Pancreas (tissue), 10 donors: ENCODE results near the gene MRAP2. TPM values are rescaled to one million over a fixed set of nuclear protein-coding genes. Genes with fewer than 3 reads are reported as not detected.

Experiments
- ATAC-seq, 4 donors: fragments of 200-7000 bp; cut with Tn5 transposase; one replicate each; pipeline versions ENCODE4 v1.8.0 to v1.9.1; 2020; ENCODE audit warnings: mild to moderate bottlenecking in 4 of 4, moderate library complexity in 4 of 4
- DNase-seq, 6 donors: peaks; one replicate each; pipeline ENCODE4 v3.0.0-alpha.2; 2020
- FAIRE-seq: peaks from 2 replicates; lab custom pipeline; 2012; peaks lifted over from hg19 to GRCh38; lab: Jason Lieb, UNC
- H3K27ac ChIP-seq, 4 donors: fragments of 200-600 bp; sonication (generic); 1 replicate in 3 of 4; 2 replicates in 1 of 4; pipeline versions ENCODE4 v1.5.0 to v1.8.0; 2020
- H3K27me3 ChIP-seq, 4 donors: fragments of 200-600 bp; one replicate each; pipeline ENCODE4 v1.8.0; 2021
- H3K36me3 ChIP-seq, 3 donors: fragments of 200-600 bp; sonication (generic) in 1 of 3; one replicate each; pipeline versions ENCODE4 v1.5.0 to v1.8.0; 2020 to 2021
- H3K4me1 ChIP-seq, 3 donors: fragments of 200-600 bp; one replicate each; pipeline ENCODE4 v1.8.0; 2021
- H3K4me3 ChIP-seq, 4 donors: fragments of 200-600 bp; sonication (generic) in 2 of 4; one replicate each; pipeline versions ENCODE4 v1.5.0 to v1.8.0; 2020 to 2021
- H3K9me3 ChIP-seq, 4 donors: fragments of 200-600 bp; one replicate each; pipeline ENCODE4 v1.8.0; 2021
- WGBS, 2 donors: extraction: QIAGEN DNeasy Blood & Tissue Kit; methylation state at CpG; one replicate each; pipeline ENCODE4 v1.1.7; 2013; 5-methylcytosine and 5-hydroxymethylcytosine counted together
- intact Hi-C, 3 donors: fragments of 100-400 bp; cut with DNase I; formaldehyde crosslinking; loops; one replicate each; pipeline versions ENCODE4 v1.11.1 to v1.14.2; 2022
- polyA plus RNA-seq, 2 donors: library from polyadenylated mRNA; stranded (reverse); fragments of 200-250 nt; gene quantifications; one replicate each; pipeline ENCODE4 v1.2.3, GENCODE V29; 2013
- total RNA-seq, 6 donors: library from RNA; stranded (reverse); fragmentation: NEBNext Ultra II Directional in 4 of 6; extraction: Animal tissue kit (Norgen Biotek cat#: 25700) in 4 of 6; gene quantifications; one replicate each; pipeline versions ENCODE4 v1.2.1 to v1.2.4, GENCODE V29; 2021 to 2023
- TF ChIP-seq, protein P1 (sequence below), 4 donors: fragments of 200-600 bp; sonication (generic) in 3 of 4; IDR thresholded peaks; one replicate each; pipeline versions ENCODE4 v1.5.0 to v1.8.0; 2021; ENCODE audit warnings: antibody characterized with exemption in 4 of 4
- donor health status: healthy with polysubstance abuse.
- donor health status: DM: no; HTN: no; CAD: no; lungs with moderate emphysema.
- donor health status: DM: no; HTN: no; CAD: no.
- donor health status: control.
- donor health status: control.
- donor health status: Bipolar disorder and iron deficiency.
- donor health status: DM: yes; HTN: yes; CAD: no.
- donor health status: DM: no; HTN: no; CAD: no.
- donor health status: DM: no; HTN: no; CAD: no.
- donor health status: DM: yes; HTN: yes; CAD: no.

The MRAP2 gene, protein sequence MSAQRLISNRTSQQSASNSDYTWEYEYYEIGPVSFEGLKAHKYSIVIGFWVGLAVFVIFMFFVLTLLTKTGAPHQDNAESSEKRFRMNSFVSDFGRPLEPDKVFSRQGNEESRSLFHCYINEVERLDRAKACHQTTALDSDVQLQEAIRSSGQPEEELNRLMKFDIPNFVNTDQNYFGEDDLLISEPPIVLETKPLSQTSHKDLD
- total RNA-seq (1 to 10 TPM in 5 of 6 donors, under 1 TPM in 1; 0.88 to 3.7 (median 2.2) TPM), polyA plus RNA-seq (10 to 100 TPM in 1 of 2 donors, 1 to 10 TPM in 1; 6.5 to 20.2 TPM)

DNA sequence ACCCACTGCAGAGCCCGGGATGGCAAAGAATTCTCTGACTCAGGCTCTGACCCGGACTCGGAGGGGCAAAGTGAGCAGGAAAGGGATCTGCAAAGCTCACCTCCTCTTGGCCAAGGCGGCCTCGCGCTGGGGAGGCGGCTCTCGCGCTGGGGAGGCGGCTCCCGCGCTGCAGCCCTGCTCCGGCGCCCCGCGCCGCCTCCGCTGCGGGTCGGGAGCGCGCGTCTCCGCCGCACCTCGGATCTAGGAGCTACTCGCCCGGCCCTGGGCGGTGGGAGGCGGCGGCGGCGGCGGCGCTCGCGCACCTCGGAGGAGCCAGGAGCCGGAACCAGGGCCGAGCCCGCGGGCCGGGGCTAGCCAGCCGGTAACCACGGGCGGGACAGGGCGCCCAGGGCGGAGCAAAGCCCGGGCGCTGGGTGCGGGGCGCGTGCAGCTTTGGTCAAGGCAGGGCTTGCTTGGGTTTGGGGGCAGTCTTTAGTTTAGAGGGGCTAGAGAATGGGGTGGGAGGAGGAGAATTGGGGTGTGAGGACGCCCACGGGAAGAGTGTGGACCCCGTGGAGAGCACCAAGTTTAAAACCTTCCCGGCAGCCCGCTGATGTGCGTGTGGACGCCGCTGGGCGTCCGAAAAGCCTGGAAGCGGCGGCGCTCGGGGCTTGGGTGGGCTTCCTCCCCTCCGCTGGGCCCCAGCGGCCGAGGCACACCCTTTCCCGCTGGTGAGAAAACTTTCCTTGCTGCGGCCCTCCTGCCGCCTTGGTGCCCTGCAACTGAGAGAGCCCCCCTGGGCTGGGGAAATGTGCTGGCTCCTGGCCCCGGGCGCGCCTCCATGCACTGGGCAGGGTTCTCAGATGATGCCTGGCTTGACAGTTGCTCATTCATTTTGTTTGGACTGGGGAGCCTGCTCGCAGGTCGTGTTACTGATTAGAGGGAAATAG, at the start of gene MRAP2:
TSS of gene MRAP2 (plus strand) at position 250 of the 929 bp plus-strand sequence. CDS start 21,547 bp downstream, outside the sequence.
- DNase-seq, result peak; percentile 16 to 80 (median 33)
- no peak for FAIRE-seq
- ATAC-seq, result peak; percentile 84 to 90 (median 86)

DNA sequence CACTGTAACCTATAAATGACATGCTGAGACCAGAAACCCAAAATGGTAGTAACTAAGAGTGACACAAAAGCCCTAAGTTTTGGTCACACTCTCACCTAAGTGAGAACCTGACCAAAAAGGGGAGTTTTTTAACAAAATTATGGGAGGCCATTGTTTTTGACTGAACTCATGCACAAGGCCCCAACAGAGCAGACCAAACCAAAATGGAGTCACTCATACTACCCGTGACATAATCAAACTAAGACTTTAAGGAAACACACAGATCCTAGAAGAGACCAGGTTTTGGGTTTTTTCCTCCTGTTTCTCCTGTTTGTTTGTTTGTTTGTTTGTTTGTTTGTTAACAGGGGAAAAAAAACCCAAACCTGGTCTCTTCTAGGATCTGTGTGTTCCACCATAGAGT, 49.2 kb upstream of the MRAP2 start:
- DNase-seq (no peak), ATAC-seq (no peak), FAIRE-seq (no peak)
- intact Hi-C loops, result no loop called here
- TF ChIP-seq, protein P1, sequence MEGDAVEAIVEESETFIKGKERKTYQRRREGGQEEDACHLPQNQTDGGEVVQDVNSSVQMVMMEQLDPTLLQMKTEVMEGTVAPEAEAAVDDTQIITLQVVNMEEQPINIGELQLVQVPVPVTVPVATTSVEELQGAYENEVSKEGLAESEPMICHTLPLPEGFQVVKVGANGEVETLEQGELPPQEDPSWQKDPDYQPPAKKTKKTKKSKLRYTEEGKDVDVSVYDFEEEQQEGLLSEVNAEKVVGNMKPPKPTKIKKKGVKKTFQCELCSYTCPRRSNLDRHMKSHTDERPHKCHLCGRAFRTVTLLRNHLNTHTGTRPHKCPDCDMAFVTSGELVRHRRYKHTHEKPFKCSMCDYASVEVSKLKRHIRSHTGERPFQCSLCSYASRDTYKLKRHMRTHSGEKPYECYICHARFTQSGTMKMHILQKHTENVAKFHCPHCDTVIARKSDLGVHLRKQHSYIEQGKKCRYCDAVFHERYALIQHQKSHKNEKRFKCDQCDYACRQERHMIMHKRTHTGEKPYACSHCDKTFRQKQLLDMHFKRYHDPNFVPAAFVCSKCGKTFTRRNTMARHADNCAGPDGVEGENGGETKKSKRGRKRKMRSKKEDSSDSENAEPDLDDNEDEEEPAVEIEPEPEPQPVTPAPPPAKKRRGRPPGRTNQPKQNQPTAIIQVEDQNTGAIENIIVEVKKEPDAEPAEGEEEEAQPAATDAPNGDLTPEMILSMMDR (IDR thresholded peaks at IDR 0.05), result no peak
- Histone ChIP-seq H3K4me3 (no peak overlapping the region), H3K9me3 (no peaks in the 10 kb centered on the region), H3K36me3 (no peaks in the 10 kb centered on the region), H3K27me3 (no peaks in the 10 kb centered on the region), H3K4me1 (no peaks in the 10 kb centered on the region), H3K27ac (no peak overlapping the region)
- 81 to 96% methylated on average over 1 of the region's 1 CpG for WGBS, 2 donors

More for the DNA sequence above, at the start of gene MRAP2:
- intact Hi-C loops, result no loop called here
- no peaks in the 10 kb centered on the region for H3K27me3 ChIP-seq
- H3K27ac ChIP-seq, result peak within 1 kb of the TSS in 3 of 4 donors; percentile 19 to 57 (median 47)
- peak within 1 kb of the TSS; percentile 32 to 59 (median 40) for H3K4me3 ChIP-seq
- 1% methylated on average over 65 to 78 of the region's 78 CpGs for WGBS, 2 donors
- no peaks in the 10 kb centered on the region for H3K4me1 ChIP-seq
- H3K36me3 ChIP-seq, result no peaks in the 10 kb centered on the region
- H3K9me3 ChIP-seq, result no peaks in the 10 kb centered on the region
- TF ChIP-seq, protein P1 (IDR thresholded peaks at IDR 0.05), result no peak

DNA sequence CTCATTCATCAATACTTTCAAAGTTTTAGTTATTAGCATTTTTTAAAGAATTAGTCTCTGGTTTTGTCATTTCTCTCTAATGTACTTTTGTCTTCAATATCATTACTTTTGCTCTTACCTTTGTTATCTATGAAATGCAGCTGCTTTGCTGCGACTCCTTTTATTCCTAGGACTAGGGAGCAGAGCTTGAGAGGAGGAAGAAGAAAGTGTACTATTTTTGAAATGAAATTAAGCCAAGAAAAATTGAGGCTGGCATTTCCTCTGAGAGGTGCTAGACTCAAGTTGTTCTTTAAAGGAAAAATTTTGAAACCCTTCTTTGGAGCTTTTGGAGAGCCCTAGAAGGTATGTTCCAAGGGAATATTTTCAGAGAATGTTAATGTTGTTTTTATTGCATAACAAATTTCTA, 48.3 kb upstream of the MRAP2 start:
- Histone ChIP-seq H3K27me3 (no peaks in the 10 kb centered on the region), H3K27ac (no peak overlapping the region), H3K4me3 (no peak overlapping the region), H3K36me3 (no peaks in the 10 kb centered on the region), H3K4me1 (no peaks in the 10 kb centered on the region), H3K9me3 (no peaks in the 10 kb centered on the region)
- ATAC-seq (no peak), DNase-seq (no peak), FAIRE-seq (no peak)
- intact Hi-C loops, result no loop called here
- TF ChIP-seq, protein P1 (IDR thresholded peaks at IDR 0.05), result no peak
- 77 to 94% methylated on average over 1 of the region's 1 CpG for WGBS, 2 donors

GRCh38 chr6:83985715-83986114, 47.9 kb upstream of the MRAP2 start:
- Histone ChIP-seq H3K27me3 (no peaks in the 10 kb centered on the region), H3K4me3 (no peak overlapping the region), H3K4me1 (no peaks in the 10 kb centered on the region), H3K27ac (no peak overlapping the region), H3K36me3 (no peaks in the 10 kb centered on the region), H3K9me3 (no peaks in the 10 kb centered on the region)
- intact Hi-C loops, result no loop called here
- FAIRE-seq (no peak), ATAC-seq (no peak), DNase-seq (no peak)
- TF ChIP-seq, protein P1 (IDR thresholded peaks at IDR 0.05), result no peak
